Peyer's patch (tissue), 4 donors: Measurements from ENCODE around the gene THBS1. TPM values are rescaled to one million over a fixed set of nuclear protein-coding genes. Genes with fewer than 3 reads are reported as not detected.
A peak's percentile ranks its signal among the peaks of the same experiment; 100 is the strongest.

ENCODE experiments used
- DNase-seq, 3 donors: peaks; one replicate each; pipeline ENCODE4 v3.0.0-alpha.2; 2017 to 2019
- H3K27ac ChIP-seq, 4 donors: fragments of 200-600 bp; sonication (generic); one replicate each; pipeline ENCODE4 v1.5.1; 2016 to 2019
- H3K27me3 ChIP-seq, 2 donors: fragments of 200-600 bp; sonication (generic); one replicate each; pipeline ENCODE4 v1.5.1; 2019
- H3K36me3 ChIP-seq, 3 donors: fragments of 200-600 bp; sonication (generic); one replicate each; pipeline ENCODE4 v1.5.1; 2016 to 2019
- H3K4me1 ChIP-seq, 4 donors: fragments of 200-600 bp; sonication (generic); one replicate each; pipeline ENCODE4 v1.5.1; 2016 to 2019
- H3K4me3 ChIP-seq, 4 donors: fragments of 200-600 bp; sonication (generic); 1 replicate in 3 of 4; 2 replicates in 1 of 4; pipeline ENCODE4 v1.5.1; 2016 to 2019; ENCODE audit warnings: mild to moderate bottlenecking in 1 of 4
- H3K9me3 ChIP-seq, 4 donors: fragments of 200-600 bp; sonication (generic); one replicate each; pipeline ENCODE4 v1.5.1; 2016 to 2019; ENCODE audit warnings: mild to moderate bottlenecking in 1 of 4
- POLR2A ChIP-seq, 2 donors: fragments of 450-650 bp; IDR thresholded peaks; one replicate each; pipeline ENCODE4 v1.5.1; 2017; ENCODE audit warnings: antibody characterized with exemption in 2 of 2, mild to moderate bottlenecking in 2 of 2, moderate library complexity in 2 of 2
- total RNA-seq, 4 donors: library from RNA; depleted of rRNA; stranded (reverse); fragments of >200 nt; gene quantifications; one replicate each; pipeline ENCODE4 v1.1.0, GENCODE V29; 2016
- TF ChIP-seq, protein P1 (sequence below), 6 experiments: fragments of 450-650 bp in 4 of 6; fragments of 200-600 bp in 2 of 6; sonication (generic) in 1 of 6; IDR thresholded peaks; one replicate each; pipeline ENCODE4 v1.5.1; 2017 to 2019; ENCODE audit warnings: antibody characterized with exemption in 6 of 6, mild to moderate bottlenecking in 3 of 6, moderate library complexity in 1 of 6

THBS1 gene
- total RNA-seq, 4 donors from 2014 or later: 68.7 to 784 (median 139) TPM

GRCh38 chr15:39583596-39584265 lies 2.9 kb downstream of the THBS1 start:
- Histone ChIP-seq H3K36me3 (peaks cover 0 to 69% (median 0%) of the 10 kb centered on the region in 3 donors), H3K9me3 (no peaks in the 10 kb centered on the region), H3K4me1 (peaks cover 0 to 35% (median 0%) of the 10 kb centered on the region in 4 donors), H3K4me3 (peak overlapping the region in 3 of 4 donors; percentile 15 to 79 (median 73)), H3K27me3 (no peaks in the 10 kb centered on the region), H3K27ac (peak overlapping the region in 2 of 4 donors; percentile 2 to 90)
- TF ChIP-seq, protein P1, sequence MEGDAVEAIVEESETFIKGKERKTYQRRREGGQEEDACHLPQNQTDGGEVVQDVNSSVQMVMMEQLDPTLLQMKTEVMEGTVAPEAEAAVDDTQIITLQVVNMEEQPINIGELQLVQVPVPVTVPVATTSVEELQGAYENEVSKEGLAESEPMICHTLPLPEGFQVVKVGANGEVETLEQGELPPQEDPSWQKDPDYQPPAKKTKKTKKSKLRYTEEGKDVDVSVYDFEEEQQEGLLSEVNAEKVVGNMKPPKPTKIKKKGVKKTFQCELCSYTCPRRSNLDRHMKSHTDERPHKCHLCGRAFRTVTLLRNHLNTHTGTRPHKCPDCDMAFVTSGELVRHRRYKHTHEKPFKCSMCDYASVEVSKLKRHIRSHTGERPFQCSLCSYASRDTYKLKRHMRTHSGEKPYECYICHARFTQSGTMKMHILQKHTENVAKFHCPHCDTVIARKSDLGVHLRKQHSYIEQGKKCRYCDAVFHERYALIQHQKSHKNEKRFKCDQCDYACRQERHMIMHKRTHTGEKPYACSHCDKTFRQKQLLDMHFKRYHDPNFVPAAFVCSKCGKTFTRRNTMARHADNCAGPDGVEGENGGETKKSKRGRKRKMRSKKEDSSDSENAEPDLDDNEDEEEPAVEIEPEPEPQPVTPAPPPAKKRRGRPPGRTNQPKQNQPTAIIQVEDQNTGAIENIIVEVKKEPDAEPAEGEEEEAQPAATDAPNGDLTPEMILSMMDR (IDR thresholded peaks at IDR 0.05): peak in 4 of 6 experiments; percentile 24 to 31 (median 28)
- no peak for TF ChIP-seq POLR2A (IDR thresholded peaks at IDR 0.05)
- DNase-seq: peak in 1 of 3 donors; percentile 58

DNA sequence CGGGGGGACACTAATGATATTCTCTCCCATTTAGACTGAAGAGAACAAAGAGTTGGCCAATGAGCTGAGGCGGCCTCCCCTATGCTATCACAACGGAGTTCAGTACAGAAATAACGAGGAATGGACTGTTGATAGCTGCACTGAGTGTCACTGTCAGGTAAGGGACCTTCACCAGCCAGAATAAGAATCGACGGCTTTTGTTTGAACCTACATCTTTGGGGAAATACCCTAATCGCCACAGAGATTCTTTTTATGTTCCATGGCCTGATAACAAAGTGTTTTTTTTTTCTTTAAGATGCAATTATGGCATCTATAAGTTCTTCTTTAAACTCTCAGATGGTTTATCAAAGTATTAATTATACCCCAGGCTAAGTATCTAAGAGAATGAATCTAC lies 3.4 kb downstream of the THBS1 start:
- peak overlapping the region in 1 of 4 donors; percentile 90 for H3K27ac ChIP-seq
- H3K36me3 ChIP-seq: peaks cover 0 to 74% (median 0%) of the 10 kb centered on the region in 3 donors
- H3K27me3 ChIP-seq: no peaks in the 10 kb centered on the region
- H3K4me1 ChIP-seq: peaks cover 0 to 30% (median 0%) of the 10 kb centered on the region in 4 donors
- peak overlapping the region in 2 of 4 donors; percentile 73 to 79 for H3K4me3 ChIP-seq
- no peaks in the 10 kb centered on the region for H3K9me3 ChIP-seq
- TF ChIP-seq, protein P1 (IDR thresholded peaks at IDR 0.05): no peak
- TF ChIP-seq POLR2A (IDR thresholded peaks at IDR 0.05): no peak
- DNase-seq: no peak

DNA sequence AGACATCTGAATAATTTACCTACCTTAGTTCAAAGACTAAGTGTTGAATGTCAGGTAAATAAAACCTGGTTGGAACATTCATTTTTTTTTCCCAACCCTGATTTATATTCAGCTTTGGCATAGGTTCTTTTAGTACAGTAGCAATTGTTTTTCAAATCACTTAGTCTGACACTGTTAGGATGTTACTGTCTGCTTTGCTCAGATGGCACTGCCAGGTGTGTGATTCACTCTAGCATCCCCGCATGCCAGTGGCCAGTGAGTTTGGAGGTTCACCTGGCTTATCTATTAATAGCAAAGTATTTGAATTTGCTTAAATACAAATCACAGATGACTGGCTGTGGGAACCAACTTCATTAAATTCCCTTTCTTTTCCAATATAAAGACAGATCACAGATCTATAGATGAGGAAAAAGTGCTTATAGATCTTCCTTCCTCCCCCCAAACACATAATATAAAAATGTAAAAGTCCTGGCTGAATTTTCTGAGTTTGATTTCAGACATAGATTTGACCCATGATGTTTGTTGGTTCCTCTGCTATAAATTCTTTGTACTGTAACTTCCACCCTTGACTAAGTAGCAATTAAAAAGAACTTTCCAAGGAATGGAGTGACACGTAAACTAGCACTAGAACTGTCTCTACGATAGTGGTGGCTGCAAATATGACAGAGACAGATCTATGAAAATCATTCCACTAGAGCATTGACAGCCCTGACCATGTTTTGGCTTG lies 3.9 kb downstream of the THBS1 start:
- no peak for DNase-seq
- Histone ChIP-seq H3K4me3 (peak overlapping the region in 2 of 4 donors; percentile 9 to 73), H3K4me1 (peaks cover 0 to 30% (median 0%) of the 10 kb centered on the region in 4 donors), H3K9me3 (no peaks in the 10 kb centered on the region), H3K27me3 (no peaks in the 10 kb centered on the region), H3K27ac (peak overlapping the region in 2 of 4 donors; percentile 12 to 90), H3K36me3 (peaks cover 0 to 80% (median 0%) of the 10 kb centered on the region in 3 donors)
- TF ChIP-seq, protein P1 (IDR thresholded peaks at IDR 0.05): no peak
- TF ChIP-seq POLR2A (IDR thresholded peaks at IDR 0.05): no peak

DNA sequence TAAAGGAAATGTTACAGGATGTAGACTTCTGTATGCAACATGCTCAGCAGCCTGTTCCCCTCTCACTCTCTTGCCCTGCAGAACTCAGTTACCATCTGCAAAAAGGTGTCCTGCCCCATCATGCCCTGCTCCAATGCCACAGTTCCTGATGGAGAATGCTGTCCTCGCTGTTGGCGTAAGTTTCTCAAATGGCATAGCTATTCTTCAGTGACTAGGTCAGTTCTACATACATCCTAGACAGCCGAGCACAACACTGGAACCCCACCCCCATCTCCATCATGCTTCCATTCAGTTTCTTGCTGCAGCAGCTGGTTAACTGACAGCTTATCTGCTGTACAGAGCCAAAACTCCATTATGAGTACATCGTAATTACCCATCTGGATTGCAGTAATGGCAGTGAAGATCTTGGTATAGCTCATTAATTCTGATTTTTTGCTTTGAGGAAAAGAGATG lies 4.5 kb downstream of the THBS1 start:
- Histone ChIP-seq H3K4me1 (peaks cover 0 to 30% (median 0%) of the 10 kb centered on the region in 4 donors), H3K4me3 (peak overlapping the region in 1 of 4 donors; percentile 9), H3K27ac (peak overlapping the region in 1 of 4 donors; percentile 12), H3K9me3 (no peaks in the 10 kb centered on the region), H3K36me3 (peaks cover 0 to 86% (median 0%) of the 10 kb centered on the region in 3 donors), H3K27me3 (no peaks in the 10 kb centered on the region)
- DNase-seq: no peak
- no peak for TF ChIP-seq POLR2A (IDR thresholded peaks at IDR 0.05)
- TF ChIP-seq, protein P1 (IDR thresholded peaks at IDR 0.05): no peak

GRCh38 chr15:39585871-39586301 lies 5.0 kb downstream of the THBS1 start:
- Histone ChIP-seq H3K27ac (peak overlapping the region in 2 of 4 donors; percentile 12 to 29), H3K9me3 (no peaks in the 10 kb centered on the region), H3K4me1 (peaks cover 0 to 30% (median 0%) of the 10 kb centered on the region in 4 donors), H3K36me3 (peaks cover 0 to 90% (median 0%) of the 10 kb centered on the region in 3 donors), H3K27me3 (no peaks in the 10 kb centered on the region), H3K4me3 (peak overlapping the region in 1 of 4 donors; percentile 9)
- no peak for DNase-seq
- TF ChIP-seq POLR2A (IDR thresholded peaks at IDR 0.05): no peak
- TF ChIP-seq, protein P1 (IDR thresholded peaks at IDR 0.05): no peak
